Upper lobe of left lung (tissue), 6 donors: ENCODE data around the gene SLC12A7. TPM values are rescaled to one million over a fixed set of nuclear protein-coding genes. Genes with fewer than 3 reads are reported as not detected.

Source experiments
- ATAC-seq, 2 donors: fragments of 200-7000 bp; cut with Tn5 transposase; one replicate each; pipeline ENCODE4 v1.9.1; 2022; ENCODE audit warnings: mild to moderate bottlenecking in 2 of 2, moderate library complexity in 2 of 2; ENCODE audit not compliant: low FRiP score in 2 of 2
- DNase-seq, 2 donors: peaks; one replicate each; pipeline ENCODE4 v3.0.0-alpha.2; 2019 to 2020
- H3K27ac ChIP-seq, 4 donors: fragments of 200-600 bp; sonication (generic); one replicate each; pipeline ENCODE4 v1.5.1; 2016 to 2019
- H3K27me3 ChIP-seq, 4 donors: fragments of 200-600 bp; sonication (generic); one replicate each; pipeline ENCODE4 v1.5.1; 2017 to 2019
- H3K36me3 ChIP-seq, 4 donors: fragments of 200-600 bp; sonication (generic); one replicate each; pipeline ENCODE4 v1.5.1; 2016 to 2019
- H3K4me1 ChIP-seq, 4 donors: fragments of 200-600 bp; sonication (generic); one replicate each; pipeline ENCODE4 v1.5.1; 2018 to 2019
- H3K4me3 ChIP-seq, 4 donors: fragments of 200-600 bp; sonication (generic); one replicate each; pipeline ENCODE4 v1.5.1; 2017 to 2019; ENCODE audit warnings: mild to moderate bottlenecking in 2 of 4, moderate library complexity in 1 of 4
- H3K9me3 ChIP-seq, 4 donors: fragments of 200-600 bp; sonication (generic); one replicate each; pipeline ENCODE4 v1.5.1; 2018 to 2019
- EP300 ChIP-seq, 4 donors: sonication (generic); formaldehyde crosslinking; IDR thresholded peaks; one replicate each; pipeline ENCODE4 v1.5.1; 2017; ENCODE audit warnings: antibody characterized with exemption in 4 of 4, control low read depth in 2 of 4
- POLR2A ChIP-seq, 4 donors: fragments of 450-650 bp; IDR thresholded peaks; one replicate each; pipeline ENCODE4 v1.5.1; 2016 to 2017; ENCODE audit warnings: antibody characterized with exemption in 4 of 4, mild to moderate bottlenecking in 2 of 4
- POLR2AphosphoS5 ChIP-seq, 2 donors: sonication (generic); formaldehyde crosslinking; IDR thresholded peaks; one replicate each; pipeline ENCODE4 v1.5.1; 2017; ENCODE audit warnings: antibody characterized with exemption in 2 of 2
- WGBS, 2 donors: methylation state at CpG; one replicate each; pipeline ENCODE4 v1.1.5; 2017 to 2018; 5-methylcytosine and 5-hydroxymethylcytosine counted together
- total RNA-seq, 6 donors: library from RNA; depleted of rRNA in 4 of 6; stranded (reverse); fragments of >200 nt in 4 of 6; gene quantifications; one replicate each; pipeline versions ENCODE4 v1.1.0 to v1.2.1, GENCODE V29; 2016 to 2021
- TF ChIP-seq, protein P1 (sequence below), 6 experiments: fragments of 450-650 bp in 4 of 6; fragments of 200-600 bp in 2 of 6; sonication (generic) in 2 of 6; IDR thresholded peaks; one replicate each; pipeline ENCODE4 v1.5.1; 2016 to 2019; ENCODE audit warnings: antibody characterized with exemption in 6 of 6
- donor health status: DM: no; HTN: no; CAD: no; lungs with moderate emphysema.
- donor health status: DM: no; HTN: yes; CAD: no; lungs with severe emphysema.

The SLC12A7 gene
- total RNA-seq, 6 donors from 2014 or later, result 31.3 to 138 (median 48.5) TPM

DNA sequence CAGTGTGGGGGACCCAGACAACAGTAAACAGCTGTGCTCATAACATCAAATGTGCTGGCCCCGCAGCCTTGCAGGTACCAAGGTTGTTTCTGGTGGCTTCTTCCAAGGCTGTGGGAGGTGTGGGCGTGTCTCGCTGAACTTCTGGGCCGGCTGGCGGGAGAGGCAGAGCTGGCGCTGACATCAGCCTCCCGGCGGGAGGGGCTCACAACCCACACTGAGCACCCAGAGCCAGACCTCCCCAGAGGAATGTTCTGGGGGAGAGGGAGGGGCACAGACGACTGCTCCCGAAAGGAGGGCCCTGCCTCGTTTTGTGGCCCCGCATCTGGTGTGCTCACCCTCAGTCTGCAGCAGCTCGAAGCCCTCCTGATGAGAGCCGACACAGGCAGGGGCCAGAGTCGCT lies 6.9 kb upstream of the SLC12A7 start:
- no peak overlapping the region for H3K27ac ChIP-seq
- 51 to 67% methylated on average over 3 to 15 of the region's 15 CpGs for WGBS, 2 donors
- H3K36me3 ChIP-seq, result no peaks in the 10 kb centered on the region
- H3K4me1 ChIP-seq, result peaks cover 0 to 7% (median 0%) of the 10 kb centered on the region in 4 donors
- ATAC-seq (peak in 1 of 2 donors; percentile 36), DNase-seq (peak in 1 of 2 donors; percentile 77)
- H3K9me3 ChIP-seq, result no peaks in the 10 kb centered on the region
- TF ChIP-seq, protein P1, sequence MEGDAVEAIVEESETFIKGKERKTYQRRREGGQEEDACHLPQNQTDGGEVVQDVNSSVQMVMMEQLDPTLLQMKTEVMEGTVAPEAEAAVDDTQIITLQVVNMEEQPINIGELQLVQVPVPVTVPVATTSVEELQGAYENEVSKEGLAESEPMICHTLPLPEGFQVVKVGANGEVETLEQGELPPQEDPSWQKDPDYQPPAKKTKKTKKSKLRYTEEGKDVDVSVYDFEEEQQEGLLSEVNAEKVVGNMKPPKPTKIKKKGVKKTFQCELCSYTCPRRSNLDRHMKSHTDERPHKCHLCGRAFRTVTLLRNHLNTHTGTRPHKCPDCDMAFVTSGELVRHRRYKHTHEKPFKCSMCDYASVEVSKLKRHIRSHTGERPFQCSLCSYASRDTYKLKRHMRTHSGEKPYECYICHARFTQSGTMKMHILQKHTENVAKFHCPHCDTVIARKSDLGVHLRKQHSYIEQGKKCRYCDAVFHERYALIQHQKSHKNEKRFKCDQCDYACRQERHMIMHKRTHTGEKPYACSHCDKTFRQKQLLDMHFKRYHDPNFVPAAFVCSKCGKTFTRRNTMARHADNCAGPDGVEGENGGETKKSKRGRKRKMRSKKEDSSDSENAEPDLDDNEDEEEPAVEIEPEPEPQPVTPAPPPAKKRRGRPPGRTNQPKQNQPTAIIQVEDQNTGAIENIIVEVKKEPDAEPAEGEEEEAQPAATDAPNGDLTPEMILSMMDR (IDR thresholded peaks at IDR 0.05), result no peak
- TF ChIP-seq POLR2AphosphoS5 (IDR thresholded peaks at IDR 0.05), result no peak
- TF ChIP-seq POLR2A (IDR thresholded peaks at IDR 0.05), result no peak
- no peak for TF ChIP-seq EP300 (IDR thresholded peaks at IDR 0.05)
- no peak overlapping the region for H3K4me3 ChIP-seq
- H3K27me3 ChIP-seq, result no peaks in the 10 kb centered on the region

GRCh38 chr5:1118231-1118698 lies 6.4 kb upstream of the SLC12A7 start:
- 48 to 67% methylated on average over 14 to 16 of the region's 16 CpGs for WGBS, 2 donors
- no peak overlapping the region for H3K4me3 ChIP-seq
- no peaks in the 10 kb centered on the region for H3K9me3 ChIP-seq
- DNase-seq (no peak), ATAC-seq (peak in 1 of 2 donors; percentile 48)
- H3K36me3 ChIP-seq, result no peaks in the 10 kb centered on the region
- no peaks in the 10 kb centered on the region for H3K27me3 ChIP-seq
- no peak overlapping the region for H3K27ac ChIP-seq
- TF ChIP-seq POLR2AphosphoS5 (IDR thresholded peaks at IDR 0.05), result no peak
- TF ChIP-seq, protein P1 (IDR thresholded peaks at IDR 0.05), result no peak
- no peak for TF ChIP-seq POLR2A (IDR thresholded peaks at IDR 0.05)
- no peak for TF ChIP-seq EP300 (IDR thresholded peaks at IDR 0.05)
- H3K4me1 ChIP-seq, result peaks cover 0 to 7% (median 0%) of the 10 kb centered on the region in 4 donors

- H3K4me1 ChIP-seq, result peaks cover 0 to 9% (median 0%) of the 10 kb centered on the region in 4 donors
- H3K9me3 ChIP-seq, result no peaks in the 10 kb centered on the region
- DNase-seq, result peak in 1 of 2 donors; percentile 60
- no peaks in the 10 kb centered on the region for H3K27me3 ChIP-seq
- WGBS, 2 donors, result 93 to 94% methylated on average over 6 to 15 of the region's 15 CpGs
- no peaks in the 10 kb centered on the region for H3K36me3 ChIP-seq
- no peak for ATAC-seq
- TF ChIP-seq POLR2AphosphoS5 (IDR thresholded peaks at IDR 0.05), result no peak
- TF ChIP-seq, protein P1 (IDR thresholded peaks at IDR 0.05), result no peak
- TF ChIP-seq EP300 (IDR thresholded peaks at IDR 0.05), result no peak
- TF ChIP-seq POLR2A (IDR thresholded peaks at IDR 0.05), result no peak
- no peak overlapping the region for H3K27ac ChIP-seq
- no peak overlapping the region for H3K4me3 ChIP-seq
These were observed 5.1 kb upstream of the SLC12A7 start for GRCh38 chr5:1116977-1117376.

DNA sequence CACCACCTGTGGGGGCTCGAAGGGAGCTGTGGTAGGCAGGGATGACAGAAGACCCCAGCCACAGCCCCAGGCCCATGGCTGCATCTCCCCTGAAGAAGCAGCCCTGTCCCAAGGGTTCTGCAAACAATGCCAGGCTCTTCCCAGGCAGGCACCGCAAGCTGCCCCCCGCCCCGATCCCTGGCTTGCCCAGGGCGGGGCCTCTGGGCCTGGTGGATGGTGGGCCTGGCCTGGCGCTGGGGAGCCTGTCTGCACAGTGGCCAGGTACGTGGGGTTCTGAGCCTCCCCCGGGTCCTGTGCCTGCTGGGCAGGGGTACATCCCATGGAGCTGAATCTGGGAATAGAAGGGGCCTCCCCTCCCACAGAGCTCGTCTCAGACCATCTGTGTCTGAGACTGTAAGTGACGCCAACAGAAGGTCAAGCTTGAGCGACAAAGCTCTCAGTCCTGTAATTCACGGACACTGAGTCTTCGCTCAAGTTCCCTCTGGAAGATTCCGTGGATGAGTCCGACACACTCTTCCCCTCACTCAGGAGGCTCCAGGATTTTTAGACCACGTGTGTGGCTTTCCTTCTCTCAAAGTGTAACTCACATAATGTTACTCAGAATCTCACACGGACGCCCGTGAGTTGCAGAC lies 4.4 kb upstream of the SLC12A7 start:
- TF ChIP-seq EP300 (IDR thresholded peaks at IDR 0.05) (no peak), POLR2A (IDR thresholded peaks at IDR 0.05) (no peak), POLR2AphosphoS5 (IDR thresholded peaks at IDR 0.05) (no peak)
- TF ChIP-seq, protein P1 (IDR thresholded peaks at IDR 0.05), result no peak
- H3K4me3 ChIP-seq, result no peak overlapping the region
- peak in 1 of 2 donors; percentile 59 for DNase-seq
- ATAC-seq, result no peak
- no peak overlapping the region for H3K27ac ChIP-seq
- H3K9me3 ChIP-seq, result no peaks in the 10 kb centered on the region
- no peaks in the 10 kb centered on the region for H3K36me3 ChIP-seq
- WGBS, 2 donors, result 93 to 95% methylated on average over 11 to 19 of the region's 19 CpGs
- H3K27me3 ChIP-seq, result no peaks in the 10 kb centered on the region
- peaks cover 0 to 12% (median 0%) of the 10 kb centered on the region in 4 donors for H3K4me1 ChIP-seq
